Measurements from ENCODE around the gene GTPBP1. TPM values are rescaled to one million over a fixed set of nuclear protein-coding genes. Genes with fewer than 3 reads are reported as not detected.

GTPBP1 gene
- polyA plus RNA-seq, 1 donor from 2014 or later: 46.7 TPM

DNA sequence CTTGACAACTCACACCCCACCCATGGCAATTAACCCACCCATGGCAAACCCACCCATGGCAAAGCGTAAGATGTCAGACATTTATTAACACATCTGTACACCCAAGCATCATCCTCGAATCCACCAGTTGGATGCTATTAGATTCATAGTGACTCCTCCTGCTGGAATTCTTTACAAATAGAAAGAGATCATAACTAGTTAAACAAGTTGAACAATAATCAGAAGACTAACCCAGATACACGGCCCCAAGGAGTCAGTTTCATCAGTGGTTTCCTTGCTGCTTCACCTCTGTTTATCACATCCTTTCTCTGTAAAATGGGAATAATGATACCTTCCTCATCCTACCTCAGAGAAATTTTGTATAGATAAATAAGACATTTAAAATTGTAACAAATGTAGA is 5.1 kb downstream of the GTPBP1 start:
- H3K27ac Mint-ChIP-seq: peak overlapping the region in 2 of 3 donors; percentile 59 to 81
- no peaks in the 10 kb centered on the region for H3K9me3 Mint-ChIP-seq
- peak overlapping the region in 2 of 4 donors; percentile 41 to 59 for H3K4me3 Mint-ChIP-seq
- peaks cover 4% of the 10 kb centered on the region for H3K36me3 Mint-ChIP-seq
- no peaks in the 10 kb centered on the region for H3K27me3 Mint-ChIP-seq
- H3K4me1 Mint-ChIP-seq: peaks cover 47 to 69% (median 57%) of the 10 kb centered on the region in 3 donors

DNA sequence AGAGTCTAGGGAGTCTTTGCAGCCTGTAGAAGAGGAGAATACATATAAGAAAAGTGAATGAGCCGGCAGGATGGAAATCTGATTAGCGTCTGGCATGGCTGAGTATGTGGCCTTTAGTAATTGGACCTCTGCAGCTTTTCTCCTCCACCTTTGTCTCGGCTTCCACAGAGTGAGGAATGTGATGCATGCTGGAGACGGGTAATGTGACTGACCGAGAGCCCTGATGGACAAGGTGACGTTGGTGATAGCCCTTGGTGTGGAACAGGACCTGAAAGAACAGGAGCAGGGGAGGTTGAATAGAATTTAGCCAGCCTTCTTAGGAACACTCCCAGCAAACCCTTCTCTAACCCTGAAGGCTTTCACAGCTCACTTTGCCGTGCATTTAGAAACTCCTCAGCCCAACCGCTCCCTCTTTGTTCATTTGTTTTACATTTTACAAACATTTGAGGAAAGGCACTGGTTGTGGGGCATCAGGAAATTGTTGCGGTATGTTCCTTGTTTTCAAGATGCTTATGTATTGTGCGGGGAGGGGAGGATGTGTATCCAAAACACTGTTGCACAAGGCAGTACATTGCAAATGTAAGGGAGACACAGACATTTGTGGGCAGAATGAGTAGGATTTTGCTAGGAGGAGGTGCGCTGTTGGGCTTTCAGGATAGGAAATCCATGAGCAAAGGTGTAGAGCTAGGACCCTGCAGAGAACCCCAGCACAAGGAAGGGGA is 6.9 kb downstream of the GTPBP1 start:
- no peaks in the 10 kb centered on the region for H3K9me3 Mint-ChIP-seq
- peaks cover 4% of the 10 kb centered on the region for H3K36me3 Mint-ChIP-seq
- peaks cover 45 to 62% (median 46%) of the 10 kb centered on the region in 3 donors for H3K4me1 Mint-ChIP-seq
- peak overlapping the region; percentile 25 to 73 (median 65) for H3K27ac Mint-ChIP-seq
- H3K27me3 Mint-ChIP-seq: no peaks in the 10 kb centered on the region
- H3K4me3 Mint-ChIP-seq: no peak overlapping the region

DNA sequence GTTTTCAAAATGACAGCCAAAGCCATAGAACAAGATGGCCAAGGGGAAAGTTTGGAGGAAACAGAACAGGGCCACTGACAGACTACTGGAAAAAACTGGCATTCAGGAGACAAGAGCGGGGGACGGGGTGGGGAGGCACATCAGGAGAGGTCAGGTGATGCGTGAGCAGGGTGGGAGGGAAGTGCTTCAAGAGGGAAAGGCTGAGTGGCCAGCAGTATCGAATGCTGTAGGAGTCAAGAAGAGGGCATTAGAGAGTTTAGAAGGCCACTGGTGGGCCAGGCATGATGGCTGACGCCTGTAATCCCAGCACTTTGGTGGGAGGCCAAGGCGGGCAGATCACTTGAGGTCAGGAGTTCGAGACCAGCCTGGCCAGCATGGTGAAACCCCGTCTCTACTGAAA is 8.2 kb downstream of the GTPBP1 start:
- Mint-ChIP-seq H3K4me1 (peaks cover 34 to 50% (median 35%) of the 10 kb centered on the region in 3 donors), H3K4me3 (no peak overlapping the region), H3K36me3 (peaks cover 4% of the 10 kb centered on the region), H3K9me3 (no peaks in the 10 kb centered on the region), H3K27ac (peak overlapping the region in 2 of 3 donors; percentile 65 to 73), H3K27me3 (no peaks in the 10 kb centered on the region)

DNA sequence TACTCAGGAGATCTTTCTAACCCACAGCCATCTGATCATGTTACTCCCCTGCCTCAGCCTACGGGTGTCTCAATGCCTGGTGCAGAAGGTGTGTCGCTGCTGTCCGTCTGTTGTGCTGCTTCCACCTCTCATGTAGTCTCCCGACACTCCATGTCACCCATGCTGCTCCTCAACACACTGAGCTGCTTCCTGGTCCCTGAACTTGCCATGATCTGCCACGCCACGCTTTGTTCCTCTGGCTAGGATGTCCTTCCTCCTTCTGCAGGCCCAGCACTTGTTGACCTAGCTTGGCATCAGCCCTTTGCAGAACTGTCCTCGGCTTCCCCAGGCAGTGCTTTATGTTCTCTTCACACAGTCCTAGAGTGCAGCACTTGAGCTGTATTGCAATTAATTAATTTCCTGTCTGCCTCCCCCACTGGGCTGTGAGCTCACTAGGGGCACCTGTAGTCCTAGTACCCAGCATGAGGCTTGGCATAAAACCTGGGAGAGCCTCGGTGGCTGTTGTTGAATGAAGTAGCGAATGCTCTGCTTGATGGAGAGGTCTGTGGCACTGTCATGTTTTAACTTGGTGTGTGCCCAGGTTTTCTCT is 9.5 kb downstream of the GTPBP1 start:
- H3K27me3 Mint-ChIP-seq: no peaks in the 10 kb centered on the region
- no peaks in the 10 kb centered on the region for H3K9me3 Mint-ChIP-seq
- peaks cover 25 to 39% (median 29%) of the 10 kb centered on the region in 3 donors for H3K4me1 Mint-ChIP-seq
- H3K27ac Mint-ChIP-seq: peak overlapping the region in 2 of 3 donors; percentile 81 to 83
- peak overlapping the region in 1 of 4 donors; percentile 70 for H3K4me3 Mint-ChIP-seq
- H3K36me3 Mint-ChIP-seq: peaks cover 4% of the 10 kb centered on the region

DNA sequence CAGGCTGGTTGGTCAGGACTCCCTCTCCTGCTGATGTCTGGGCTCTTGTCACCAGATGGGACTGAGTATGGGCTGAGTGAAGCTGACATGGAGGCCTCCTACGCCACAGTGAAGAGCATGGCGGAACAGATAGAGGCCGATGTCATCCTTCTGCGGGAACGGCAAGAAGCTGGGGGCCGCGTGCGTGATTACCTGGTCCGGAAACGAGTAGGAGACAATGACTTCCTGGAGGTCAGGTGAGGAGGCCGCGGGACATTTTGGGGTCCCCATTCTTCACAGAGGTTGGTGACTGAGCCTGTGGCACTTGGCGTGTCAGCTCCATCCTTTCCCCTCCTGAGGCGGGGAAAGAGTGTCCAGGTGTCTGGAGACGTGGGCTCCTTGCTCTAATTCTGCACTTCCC is 10.1 kb downstream of the GTPBP1 start:
- H3K27me3 Mint-ChIP-seq: no peaks in the 10 kb centered on the region
- no peak overlapping the region for H3K4me3 Mint-ChIP-seq
- peaks cover 23 to 33% (median 24%) of the 10 kb centered on the region in 3 donors for H3K4me1 Mint-ChIP-seq
- no peaks in the 10 kb centered on the region for H3K9me3 Mint-ChIP-seq
- no peak overlapping the region for H3K27ac Mint-ChIP-seq
- peaks cover 4% of the 10 kb centered on the region for H3K36me3 Mint-ChIP-seq

- Mint-ChIP-seq H3K4me3 (peak overlapping the region in 1 of 4 donors; percentile 38), H3K9me3 (no peaks in the 10 kb centered on the region), H3K27me3 (no peaks in the 10 kb centered on the region), H3K4me1 (peaks cover 20 to 29% (median 23%) of the 10 kb centered on the region in 3 donors), H3K27ac (no peak overlapping the region), H3K36me3 (peaks cover 4% of the 10 kb centered on the region)
Measured at GRCh38 chr22:38716271-38716670, 10.5 kb downstream of the GTPBP1 start.

- H3K9me3 Mint-ChIP-seq: no peaks in the 10 kb centered on the region
- H3K4me1 Mint-ChIP-seq: peaks cover 21 to 28% (median 23%) of the 10 kb centered on the region in 3 donors
- peak overlapping the region in 1 of 4 donors; percentile 38 for H3K4me3 Mint-ChIP-seq
- peaks cover 4% of the 10 kb centered on the region for H3K36me3 Mint-ChIP-seq
- H3K27ac Mint-ChIP-seq: peak overlapping the region in 1 of 3 donors; percentile 75
- H3K27me3 Mint-ChIP-seq: no peaks in the 10 kb centered on the region
Measured at GRCh38 chr22:38716826-38717225, 11.1 kb downstream of the GTPBP1 start.

DNA sequence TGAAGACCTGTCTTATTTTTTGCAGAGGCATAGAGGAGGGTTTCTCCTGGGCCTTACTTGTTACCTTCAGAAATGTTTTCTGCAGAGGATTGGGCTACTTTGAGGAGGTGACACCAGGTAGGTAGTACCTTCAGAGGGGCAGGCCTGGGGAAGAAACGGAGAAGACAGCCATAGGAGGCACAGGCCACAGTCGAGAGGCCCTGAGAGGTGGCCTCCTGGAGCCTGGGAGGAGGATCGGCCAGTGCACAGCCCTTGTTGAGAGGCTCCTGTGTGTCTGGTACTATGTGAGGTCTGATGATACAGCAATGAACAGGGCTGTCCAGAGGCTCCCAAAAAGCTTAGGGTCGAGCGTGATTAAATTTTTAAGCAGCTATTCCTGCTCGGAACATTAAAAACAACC is 11.5 kb downstream of the GTPBP1 start:
- H3K27ac Mint-ChIP-seq: peak overlapping the region in 1 of 3 donors; percentile 75

DNA sequence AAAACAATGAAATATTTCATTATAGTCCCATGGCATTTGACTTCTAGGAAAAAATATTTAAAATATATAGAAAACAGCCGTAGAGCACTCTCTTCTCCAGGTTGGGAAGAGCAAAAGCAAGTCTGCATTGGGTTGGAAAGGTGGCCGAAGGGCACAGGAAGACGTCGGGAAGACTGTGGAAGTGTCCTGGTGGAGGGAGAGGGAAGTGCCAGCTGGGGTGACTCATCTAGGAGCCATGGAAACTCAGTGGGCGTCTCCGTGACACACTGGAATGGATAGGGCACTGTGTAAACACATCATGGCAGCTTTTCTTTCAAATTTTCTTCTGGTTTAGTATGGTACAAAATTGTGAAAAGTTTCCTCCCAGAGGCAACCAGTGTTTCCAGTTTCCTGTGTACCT is 12.7 kb downstream of the GTPBP1 start:
- no peaks in the 10 kb centered on the region for H3K27me3 Mint-ChIP-seq
- H3K9me3 Mint-ChIP-seq: no peaks in the 10 kb centered on the region
- H3K4me3 Mint-ChIP-seq: no peak overlapping the region
- no peaks in the 10 kb centered on the region for H3K36me3 Mint-ChIP-seq
- peak overlapping the region in 2 of 3 donors; percentile 40 to 69 for H3K27ac Mint-ChIP-seq
- H3K4me1 Mint-ChIP-seq: peaks cover 10 to 13% (median 12%) of the 10 kb centered on the region in 3 donors

More for the DNA sequence above, 11.5 kb downstream of the GTPBP1 start:
- H3K9me3 Mint-ChIP-seq: no peaks in the 10 kb centered on the region
- peaks cover 18 to 24% (median 20%) of the 10 kb centered on the region in 3 donors for H3K4me1 Mint-ChIP-seq
- no peak overlapping the region for H3K4me3 Mint-ChIP-seq
- H3K36me3 Mint-ChIP-seq: peaks cover under 1% of the 10 kb centered on the region
- no peaks in the 10 kb centered on the region for H3K27me3 Mint-ChIP-seq

- Mint-ChIP-seq H3K9me3 (no peaks in the 10 kb centered on the region), H3K4me3 (no peak overlapping the region), H3K27me3 (no peaks in the 10 kb centered on the region), H3K27ac (peak overlapping the region in 1 of 3 donors; percentile 76), H3K4me1 (peaks cover 4 to 8% (median 8%) of the 10 kb centered on the region in 3 donors), H3K36me3 (no peaks in the 10 kb centered on the region)
Measured at GRCh38 chr22:38719196-38719595, 13.5 kb downstream of the GTPBP1 start.

- no peaks in the 10 kb centered on the region for H3K27me3 Mint-ChIP-seq
- no peak overlapping the region for H3K4me3 Mint-ChIP-seq
- H3K27ac Mint-ChIP-seq: no peak overlapping the region
- no peaks in the 10 kb centered on the region for H3K36me3 Mint-ChIP-seq
- peaks cover 0 to 11% (median 4%) of the 10 kb centered on the region in 3 donors for H3K4me1 Mint-ChIP-seq
- no peaks in the 10 kb centered on the region for H3K9me3 Mint-ChIP-seq
Measured at GRCh38 chr22:38720350-38720749, 14.6 kb downstream of the GTPBP1 start.

GRCh38 chr22:38721551-38721950 is 15.8 kb downstream of the GTPBP1 start:
- H3K4me3 Mint-ChIP-seq: no peak overlapping the region
- H3K9me3 Mint-ChIP-seq: no peaks in the 10 kb centered on the region
- H3K4me1 Mint-ChIP-seq: peaks cover 0 to 9% (median 2%) of the 10 kb centered on the region in 3 donors
- no peaks in the 10 kb centered on the region for H3K27me3 Mint-ChIP-seq
- peak overlapping the region in 1 of 3 donors; percentile 1 for H3K27ac Mint-ChIP-seq
- peaks cover 3% of the 10 kb centered on the region for H3K36me3 Mint-ChIP-seq

DNA sequence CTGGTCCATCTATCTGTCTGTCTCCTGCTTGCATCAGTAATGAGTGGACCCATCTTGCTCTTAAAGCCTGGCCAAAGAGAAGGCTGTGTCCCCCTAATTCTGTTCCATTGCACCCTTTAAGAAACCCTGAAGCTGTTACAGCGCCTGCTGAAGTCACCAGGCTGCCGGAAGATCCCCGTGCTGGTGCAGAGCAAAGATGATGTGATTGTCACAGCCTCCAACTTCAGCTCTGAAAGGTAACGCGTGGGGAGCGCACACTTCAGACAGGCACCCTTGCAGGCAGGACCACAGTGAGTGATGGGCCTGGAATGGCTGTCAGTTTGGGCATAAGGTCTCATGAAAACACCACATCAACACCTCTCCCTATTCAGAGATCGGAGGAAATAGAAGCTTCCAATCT is 18.4 kb downstream of the GTPBP1 start:
- peak overlapping the region in 2 of 3 donors; percentile 19 to 80 for H3K27ac Mint-ChIP-seq

GRCh38 chr22:38724926-38725571 is 19.3 kb downstream of the GTPBP1 start:
- peaks cover 0 to 6% (median 2%) of the 10 kb centered on the region in 3 donors for H3K4me1 Mint-ChIP-seq
- peak overlapping the region in 1 of 4 donors; percentile 15 for H3K4me3 Mint-ChIP-seq
- H3K9me3 Mint-ChIP-seq: no peaks in the 10 kb centered on the region
- H3K27me3 Mint-ChIP-seq: no peaks in the 10 kb centered on the region
- peaks cover 3% of the 10 kb centered on the region for H3K36me3 Mint-ChIP-seq
- peak overlapping the region in 1 of 3 donors; percentile 80 for H3K27ac Mint-ChIP-seq

More for the DNA sequence above, 18.4 kb downstream of the GTPBP1 start:
- H3K4me3 Mint-ChIP-seq: no peak overlapping the region
- H3K27me3 Mint-ChIP-seq: no peaks in the 10 kb centered on the region
- H3K4me1 Mint-ChIP-seq: peaks cover 0 to 6% (median 2%) of the 10 kb centered on the region in 3 donors
- peaks cover 3% of the 10 kb centered on the region for H3K36me3 Mint-ChIP-seq
- H3K9me3 Mint-ChIP-seq: no peaks in the 10 kb centered on the region

Data from IgD-negative memory B cell (primary cell).